AG08395 (cell line): ENCODE data around the gene RGL2.

Experiments
- DNase-seq: peaks from one replicate; pipeline ENCODE4 v3.0.0; 2012; ENCODE audit warnings: mixed read lengths, low spot score

Gene RGL2

DNA sequence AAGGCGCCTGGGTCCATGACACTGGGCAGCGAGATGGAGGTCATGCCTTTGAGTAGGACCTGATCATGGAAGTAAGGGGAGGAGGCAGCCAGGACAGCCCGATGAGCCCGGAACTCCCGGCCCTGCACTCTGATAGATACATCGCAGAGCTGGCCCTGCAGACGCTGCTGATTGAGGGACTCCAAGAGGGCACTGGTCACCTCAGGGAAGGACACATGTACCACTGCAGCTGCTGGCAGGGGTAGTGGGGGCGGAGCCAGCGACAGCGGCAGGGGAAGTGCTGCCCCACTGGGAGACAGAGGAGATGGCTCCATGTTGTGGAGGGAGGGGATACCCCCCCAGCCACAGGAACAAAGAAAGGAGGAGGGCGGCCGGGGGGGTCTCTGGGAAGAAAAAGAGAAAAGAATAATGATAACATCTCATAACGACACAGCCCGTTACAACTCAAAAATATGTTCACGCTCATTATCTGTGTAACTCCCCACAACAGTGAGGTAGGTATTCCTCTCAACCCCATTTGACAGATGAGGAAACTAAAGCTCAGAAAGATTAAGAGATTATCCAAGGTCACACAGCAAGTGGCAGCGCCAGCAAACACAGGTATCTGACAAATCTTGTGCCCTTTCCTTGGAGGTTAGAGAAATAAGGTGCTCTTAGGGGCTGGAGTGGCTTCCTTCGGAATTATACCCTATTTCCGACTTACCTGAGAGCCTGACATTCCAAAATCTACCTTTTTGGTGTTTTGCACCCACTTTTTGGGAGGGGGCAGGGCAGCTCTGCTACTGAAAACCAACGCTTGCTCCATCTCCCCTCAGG is 18.1 kb upstream of the RGL2 start:
- DNase-seq: no peak

DNA sequence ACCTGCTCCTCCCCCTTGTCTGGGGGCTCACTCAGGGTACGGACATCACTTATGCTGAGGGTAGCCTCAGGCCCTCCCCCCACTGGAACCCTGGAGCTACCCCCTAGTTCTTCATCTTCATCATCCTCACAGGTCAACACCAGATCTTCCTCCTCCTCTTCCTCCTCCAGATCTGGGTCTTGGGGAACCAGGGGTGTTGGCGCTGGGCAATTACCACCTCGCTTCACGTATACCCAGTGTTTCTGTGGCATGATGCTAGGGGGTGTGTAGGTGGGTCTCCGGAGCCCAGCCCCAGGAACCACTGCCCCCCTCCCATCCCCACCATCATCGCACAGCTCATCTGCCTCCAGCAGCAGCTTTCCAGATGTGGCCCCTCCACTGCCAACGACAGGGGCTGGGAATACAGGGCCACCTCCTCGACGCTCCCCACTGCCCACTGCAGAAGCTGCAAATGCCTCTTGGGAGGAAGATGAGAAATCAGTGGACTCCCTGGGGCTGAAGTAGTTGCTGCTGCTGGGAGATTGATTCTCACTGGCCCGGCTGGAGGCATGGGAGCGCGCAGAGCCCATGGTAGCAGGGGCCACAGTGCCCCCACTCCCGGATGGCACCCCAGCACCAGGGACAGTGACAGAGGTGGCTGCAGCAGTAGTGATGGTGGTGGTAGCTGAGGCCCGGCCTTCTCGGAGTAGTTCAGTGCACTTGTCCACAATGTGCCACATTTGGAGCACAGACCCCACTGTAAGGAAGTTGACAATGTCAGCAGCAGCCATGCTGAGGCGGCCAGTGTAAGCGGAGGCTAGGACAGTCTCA is 17.3 kb upstream of the RGL2 start:
- DNase-seq: no peak

DNA sequence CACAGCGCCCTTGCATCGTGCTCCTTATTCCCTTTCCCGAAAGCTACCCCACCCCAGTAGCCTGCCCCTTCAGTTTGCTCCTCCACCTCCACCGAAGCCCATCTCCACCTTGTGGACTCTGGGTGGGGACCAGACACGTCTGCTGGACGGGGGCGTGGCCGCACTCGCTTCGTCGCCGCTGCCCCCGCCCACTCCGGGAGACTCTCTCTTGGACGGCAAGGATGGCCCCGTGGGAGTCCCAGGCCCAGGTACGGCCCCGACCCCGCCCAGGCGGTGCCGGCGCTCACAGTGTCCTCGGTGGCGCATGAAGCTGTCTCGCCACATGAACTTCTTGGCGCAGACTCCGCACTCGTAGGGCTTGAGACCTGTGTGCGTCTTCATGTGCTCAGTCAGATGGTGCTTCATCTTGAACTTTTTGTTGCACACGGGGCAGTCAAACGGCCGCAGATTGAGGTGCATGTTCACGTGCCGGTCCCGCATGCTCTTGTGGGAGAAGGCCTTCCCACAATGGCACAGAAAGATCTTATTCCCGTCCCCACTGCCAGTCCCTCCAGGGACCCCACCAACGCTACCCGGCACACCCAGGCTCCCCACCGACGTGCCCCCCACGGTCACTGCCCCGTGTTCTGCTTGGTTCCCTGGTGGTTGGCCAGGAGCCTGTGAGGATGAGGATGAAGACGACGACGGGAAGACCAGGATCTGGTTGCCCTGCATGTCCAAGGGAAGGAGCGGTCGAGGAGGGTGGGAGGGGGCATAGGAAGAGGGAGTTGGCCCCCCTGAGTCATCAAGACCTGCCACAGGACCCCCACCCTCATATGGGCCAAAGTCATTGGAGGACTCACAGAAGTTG is 16.4 kb upstream of the RGL2 start:
- DNase-seq: no peak

DNA sequence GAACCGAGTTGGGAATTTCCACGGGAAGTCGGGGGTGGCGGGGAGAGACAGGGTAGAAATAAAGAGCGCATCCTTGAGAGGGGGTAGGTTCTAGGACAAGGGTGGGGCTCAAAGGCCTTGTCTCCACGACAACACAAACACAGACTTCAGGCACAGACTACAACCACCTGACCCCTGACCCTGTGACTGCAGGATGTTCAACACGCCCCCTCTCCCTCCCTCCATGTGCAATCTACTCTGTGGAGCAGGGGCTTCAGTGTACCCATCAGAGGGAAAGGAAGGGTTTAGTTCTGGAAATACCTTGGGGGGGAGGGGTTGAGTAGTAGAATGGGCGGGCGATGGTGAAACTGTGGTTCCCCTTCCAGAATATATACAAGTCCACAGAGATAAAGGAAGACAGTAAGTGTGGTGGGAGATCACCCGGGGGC is 15.8 kb upstream of the RGL2 start:
- DNase-seq: peak; percentile 62

DNA sequence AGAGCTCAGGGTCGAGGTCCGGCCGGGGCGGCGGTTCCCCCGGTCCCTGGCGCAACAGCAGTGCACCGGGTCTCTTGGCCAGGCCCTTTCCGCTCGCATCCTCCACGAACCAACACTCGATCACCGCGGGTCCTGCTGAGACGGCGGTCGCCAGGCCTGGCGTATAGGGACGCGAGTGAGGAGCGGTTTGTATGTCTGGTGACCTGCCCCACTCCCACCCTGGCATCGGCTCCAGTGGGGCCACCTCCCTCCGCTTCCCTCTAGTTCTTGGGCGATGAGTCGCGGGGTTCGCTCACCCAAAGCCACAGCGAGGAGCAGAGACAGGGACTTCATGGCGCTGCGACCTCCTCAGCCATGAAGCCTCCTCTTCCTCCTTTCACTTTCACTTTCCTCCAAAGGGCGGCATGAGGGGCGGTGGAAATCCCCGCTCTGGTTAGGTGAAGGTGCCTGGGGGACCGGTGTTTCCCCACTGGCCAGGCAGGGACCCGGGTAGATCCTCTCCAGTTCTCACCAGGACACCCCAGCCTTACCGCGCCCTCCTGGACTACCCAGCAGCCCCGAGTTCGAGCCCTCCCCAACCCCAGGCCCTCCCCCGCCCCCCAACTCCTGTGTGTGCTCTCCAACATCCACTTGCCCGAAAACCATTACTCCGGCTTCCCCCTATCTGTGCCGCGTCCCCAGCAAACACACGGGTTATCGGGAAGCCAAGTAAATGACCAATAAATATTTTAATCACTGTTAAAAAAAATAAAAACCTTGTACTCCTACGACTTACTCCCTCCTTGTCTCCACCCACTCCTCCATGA is 15.2 kb upstream of the RGL2 start, which contains the start of gene TAPBP:
Gene TAPBP (minus strand): TSS at position 370 of the 806 bp plus-strand sequence. CDS start 37 bp downstream, at position 333.
- peak; percentile 50 for DNase-seq

DNA sequence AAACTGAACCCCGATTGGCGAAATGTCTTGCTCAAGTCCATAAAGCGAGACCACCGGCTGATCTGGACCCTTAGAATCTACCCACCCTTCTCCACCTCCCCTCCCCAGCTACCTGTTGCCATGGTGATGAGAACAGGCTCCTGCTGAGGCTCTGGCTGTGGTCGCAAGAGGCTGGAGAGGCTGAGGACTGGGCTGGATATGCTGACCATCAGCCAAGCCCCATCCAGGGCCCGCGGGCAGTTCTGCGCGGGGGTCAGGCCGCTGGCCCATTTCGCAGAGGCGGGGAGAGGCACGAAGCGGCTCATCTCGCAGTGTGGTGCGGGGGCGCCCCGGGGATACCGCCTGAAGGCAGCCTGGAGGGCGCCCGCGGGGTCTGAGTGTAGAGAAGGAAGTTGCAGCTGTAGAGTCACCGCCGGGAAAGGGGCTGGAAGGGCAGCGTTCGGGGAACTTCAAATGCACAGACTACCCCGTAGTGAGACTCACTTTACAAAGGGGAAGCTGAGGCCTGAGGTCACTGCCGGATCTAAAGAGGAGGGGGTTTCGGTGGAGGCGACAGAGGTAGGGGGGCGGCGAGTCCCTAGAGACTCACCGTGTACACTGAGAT is 14.5 kb upstream of the RGL2 start:
- DNase-seq: peak; percentile 27

DNA sequence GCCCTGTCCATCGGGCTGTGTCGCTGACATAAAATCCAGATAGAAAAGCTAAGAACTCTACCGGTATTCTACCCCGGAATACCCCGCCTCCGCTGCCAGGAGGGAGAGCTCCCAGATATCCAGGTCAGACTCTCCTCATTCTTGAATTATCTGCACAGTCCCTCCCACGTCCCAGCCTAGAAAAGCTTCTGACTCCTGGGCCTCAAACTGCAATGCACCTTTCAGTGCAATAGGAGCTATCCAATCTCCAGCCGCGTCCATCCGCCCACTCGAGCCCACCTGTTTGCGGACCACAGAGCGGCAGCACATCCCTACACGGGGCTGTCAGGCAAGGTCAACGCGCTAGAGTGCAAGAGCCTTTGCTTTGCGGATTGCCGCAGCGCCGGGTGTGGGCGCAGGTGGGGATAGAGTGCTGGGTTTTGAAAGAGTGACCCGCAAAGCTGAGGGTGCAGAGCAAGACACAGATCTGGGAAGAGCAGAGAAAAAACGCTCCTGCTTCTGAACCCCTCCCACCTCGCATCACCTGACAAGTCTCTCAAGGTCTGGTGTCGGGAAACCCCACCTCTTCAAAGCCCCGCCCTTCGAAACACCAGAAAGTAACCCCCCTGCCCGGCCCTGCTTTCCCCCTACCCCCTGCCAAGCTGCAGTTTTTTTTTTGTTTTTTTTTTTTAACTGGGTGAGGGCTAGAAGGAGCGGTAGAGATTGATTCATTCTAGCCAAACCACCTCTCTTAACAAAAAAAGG is 13.8 kb upstream of the RGL2 start:
- DNase-seq: peak; percentile 50

DNA sequence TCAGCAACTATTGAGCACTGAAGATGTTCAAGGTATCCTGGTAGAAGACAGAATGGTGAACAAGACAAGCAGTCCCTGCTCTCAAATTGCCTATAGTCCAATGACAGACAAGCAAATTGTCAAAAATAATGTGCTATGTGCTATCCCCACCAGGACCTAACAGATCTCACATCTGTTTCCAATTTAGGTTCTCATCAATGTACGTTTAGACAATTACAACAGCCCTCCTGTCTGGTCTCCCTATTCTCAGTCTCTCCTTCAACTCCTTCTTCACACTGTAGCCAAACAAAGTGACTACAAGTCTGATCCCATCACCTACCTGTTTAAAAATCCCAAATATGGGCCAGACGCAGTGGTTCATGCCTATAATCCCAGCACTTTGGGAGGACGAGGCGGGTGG is 7.6 kb upstream of the RGL2 start:
- DNase-seq: no peak

DNA sequence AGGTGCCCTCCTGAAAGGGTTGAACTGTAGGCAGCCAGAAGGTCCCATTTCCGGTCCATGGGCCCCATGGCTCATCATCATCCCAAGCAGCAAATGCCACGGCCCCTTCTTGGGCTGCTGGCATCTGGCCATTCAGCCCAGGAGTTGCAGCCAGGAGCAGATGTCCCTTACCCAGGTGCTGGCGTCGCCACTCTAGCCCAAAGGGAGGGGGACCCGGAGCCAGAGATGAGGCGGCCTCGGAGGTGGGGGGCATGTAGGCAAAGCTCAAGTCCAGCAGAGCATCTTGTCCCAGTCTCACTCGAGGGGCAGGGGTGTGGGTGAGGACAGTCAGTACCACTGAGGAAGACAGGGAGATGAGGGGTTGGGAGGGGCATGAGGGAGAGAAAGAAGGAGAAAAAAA is 6.3 kb upstream of the RGL2 start:
- no peak for DNase-seq

DNA sequence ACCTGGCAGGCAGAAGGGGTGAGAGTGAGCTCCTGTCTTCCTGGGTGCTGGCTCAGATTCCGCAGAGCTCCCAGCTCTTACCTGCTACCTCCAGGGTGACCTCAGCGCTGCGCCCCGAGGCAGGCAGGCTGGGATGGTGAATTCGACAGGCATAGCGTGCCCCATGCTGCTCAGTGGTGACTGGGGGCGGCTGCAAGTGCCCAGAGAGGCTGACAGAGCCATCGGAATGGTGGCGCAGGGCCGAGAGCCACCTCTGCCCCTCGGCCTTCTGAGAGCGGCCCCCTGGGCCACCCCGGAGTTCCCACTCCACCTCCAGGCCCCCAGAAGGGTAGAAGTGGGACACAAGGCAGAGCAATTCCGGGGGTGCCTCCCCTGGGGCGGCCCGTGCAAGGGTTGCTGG is 5.5 kb upstream of the RGL2 start:
- DNase-seq: no peak

DNA sequence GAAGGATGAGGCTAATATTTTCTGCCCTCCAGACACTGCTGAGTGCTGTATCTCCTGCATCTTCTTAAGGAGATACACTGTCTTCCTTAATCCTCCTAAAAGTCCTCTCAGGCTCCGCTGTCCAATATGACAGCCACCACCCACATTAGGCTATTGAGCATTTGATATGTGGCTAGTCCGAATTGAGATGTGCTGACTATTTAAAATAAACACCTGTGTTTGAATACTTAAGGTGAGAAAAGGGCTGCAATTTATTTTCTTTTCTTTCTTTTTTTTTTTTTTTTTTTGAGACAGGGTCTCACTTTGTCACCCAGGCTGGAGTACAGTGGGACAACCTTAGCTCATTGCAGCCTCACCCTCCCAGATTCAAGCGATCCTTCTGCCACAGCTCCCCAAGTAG is 3.1 kb upstream of the RGL2 start:
- DNase-seq: no peak

DNA sequence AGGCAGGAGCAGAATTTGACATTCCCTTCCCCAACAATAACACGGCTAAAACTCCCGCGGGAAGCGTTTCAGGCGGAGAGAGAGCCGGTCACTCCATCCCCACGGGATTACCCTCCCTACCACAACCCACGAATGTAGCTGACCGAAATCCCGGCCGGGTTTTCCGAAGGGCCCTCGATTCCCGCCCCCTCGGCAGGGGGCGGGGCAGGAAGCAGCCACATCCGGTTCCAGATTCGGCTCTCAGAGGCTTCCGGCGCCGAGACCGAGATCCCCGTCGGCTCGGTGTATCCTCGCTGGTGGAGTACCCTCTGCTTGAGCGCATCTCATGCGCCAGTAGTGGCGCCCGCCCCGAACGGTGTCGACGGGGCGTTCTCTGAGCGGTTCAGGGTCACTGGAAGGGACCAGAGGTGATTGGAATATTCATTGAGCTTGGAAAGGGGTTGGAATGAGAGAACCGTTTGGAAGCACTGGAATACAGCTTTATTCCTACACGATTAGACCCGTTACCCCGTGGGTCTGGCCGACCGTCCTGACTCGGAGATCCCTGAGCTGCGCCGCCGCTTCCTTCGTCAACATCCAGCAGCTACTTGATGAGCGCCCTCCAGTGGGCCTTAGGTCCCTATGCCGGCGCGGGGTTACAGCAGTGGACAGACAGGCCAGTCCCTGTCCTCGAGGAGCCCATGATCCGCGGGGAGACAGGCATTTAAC is 649 bp upstream of the RGL2 start:
- DNase-seq: peak; percentile 90

DNA sequence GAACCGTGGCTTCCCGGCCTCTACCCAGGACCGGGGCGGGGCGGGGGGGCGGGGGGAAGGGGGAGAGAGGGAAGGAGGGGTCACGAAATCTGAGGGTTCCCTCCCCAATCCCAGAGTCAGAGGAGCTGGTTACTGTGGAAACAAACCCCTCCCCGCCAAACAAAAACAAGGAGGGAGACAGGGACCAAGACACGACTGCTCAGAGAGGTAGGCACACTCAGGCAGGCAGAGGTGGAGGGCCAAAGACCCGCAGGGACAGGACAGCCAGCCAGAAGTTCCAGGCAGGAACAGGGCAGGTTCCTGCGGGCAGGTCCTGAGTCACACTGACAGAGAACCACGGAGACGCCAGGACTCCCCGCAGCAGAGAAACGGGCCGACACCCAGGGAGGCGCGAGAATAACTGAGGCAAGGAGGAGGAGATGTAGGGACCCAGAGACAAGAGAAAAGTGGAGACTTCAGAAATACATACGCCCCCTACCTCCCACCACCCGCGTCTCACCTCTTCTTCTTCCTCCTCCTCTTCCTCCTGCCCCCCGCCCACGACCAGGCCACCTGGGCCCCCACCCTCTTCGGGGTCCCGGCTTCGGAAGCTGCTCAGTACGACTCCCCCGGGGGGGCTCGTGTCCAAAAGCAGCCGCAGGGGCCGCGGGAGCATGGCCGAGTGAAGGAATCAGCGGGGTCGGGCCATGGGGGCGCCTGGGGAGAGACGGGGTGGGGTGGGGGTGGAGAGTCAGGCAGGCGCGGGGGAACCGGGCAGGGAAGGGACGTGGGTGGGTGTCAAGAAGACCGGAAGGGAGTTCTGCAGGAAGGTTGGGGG is 578 bp downstream of the RGL2 start:
- peak; percentile 95 for DNase-seq

DNA sequence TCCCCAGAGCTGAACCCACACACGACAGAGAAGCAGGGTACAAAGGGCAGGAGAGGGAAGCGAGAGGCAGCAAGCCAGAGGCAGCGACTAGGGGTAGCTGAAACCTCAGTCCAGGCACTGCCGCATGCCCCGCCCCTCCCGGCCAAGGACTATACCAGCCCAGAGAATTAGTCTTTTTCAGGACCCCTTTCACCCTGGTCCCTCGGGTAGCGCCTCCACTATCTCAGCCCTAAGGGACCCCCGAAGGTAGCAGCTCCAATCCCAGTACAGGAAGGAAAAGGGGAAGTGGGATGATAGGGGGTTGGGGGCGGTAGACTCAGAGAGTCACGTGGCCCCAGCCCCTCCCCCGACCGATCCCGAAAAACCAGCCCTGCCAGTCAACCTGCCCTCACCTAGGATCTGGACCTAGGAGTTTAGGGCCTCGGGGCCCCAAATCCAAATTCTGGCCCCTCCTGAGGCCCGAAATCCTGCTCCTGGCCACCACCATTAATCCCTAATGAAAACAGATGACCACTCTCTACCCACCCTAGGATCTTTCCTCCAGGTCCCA is 1.3 kb downstream of the RGL2 start:
- DNase-seq: no peak

DNA sequence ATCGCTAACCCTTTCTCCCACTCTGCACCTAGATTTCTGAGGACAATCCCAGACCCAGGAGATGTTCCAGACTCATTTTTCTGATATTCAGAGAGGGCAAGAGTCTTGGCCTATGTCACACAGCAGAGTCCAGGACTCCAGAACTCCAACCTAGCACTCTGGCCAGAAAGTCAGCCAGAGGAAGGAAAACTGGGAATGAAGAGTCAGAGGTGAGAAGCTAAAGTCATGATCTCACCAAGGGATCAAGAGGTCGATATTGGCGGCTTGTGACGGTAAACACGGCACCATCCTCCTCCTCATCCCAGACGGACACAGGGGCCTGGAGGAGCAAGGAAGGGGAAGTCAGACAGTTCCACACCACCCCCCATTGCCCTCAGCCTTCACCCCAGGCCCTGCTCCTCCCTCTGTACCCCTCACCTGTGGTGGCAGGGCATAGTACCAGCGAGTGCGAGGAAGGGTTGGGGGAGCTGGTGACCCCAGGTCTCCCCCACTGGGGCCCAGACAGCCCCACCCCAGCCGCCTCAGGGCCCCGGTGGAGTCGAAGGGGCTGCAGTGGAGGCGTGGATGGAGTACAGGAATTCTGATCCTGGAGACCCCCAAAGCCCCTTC is 1.8 kb downstream of the RGL2 start:
- DNase-seq: no peak

DNA sequence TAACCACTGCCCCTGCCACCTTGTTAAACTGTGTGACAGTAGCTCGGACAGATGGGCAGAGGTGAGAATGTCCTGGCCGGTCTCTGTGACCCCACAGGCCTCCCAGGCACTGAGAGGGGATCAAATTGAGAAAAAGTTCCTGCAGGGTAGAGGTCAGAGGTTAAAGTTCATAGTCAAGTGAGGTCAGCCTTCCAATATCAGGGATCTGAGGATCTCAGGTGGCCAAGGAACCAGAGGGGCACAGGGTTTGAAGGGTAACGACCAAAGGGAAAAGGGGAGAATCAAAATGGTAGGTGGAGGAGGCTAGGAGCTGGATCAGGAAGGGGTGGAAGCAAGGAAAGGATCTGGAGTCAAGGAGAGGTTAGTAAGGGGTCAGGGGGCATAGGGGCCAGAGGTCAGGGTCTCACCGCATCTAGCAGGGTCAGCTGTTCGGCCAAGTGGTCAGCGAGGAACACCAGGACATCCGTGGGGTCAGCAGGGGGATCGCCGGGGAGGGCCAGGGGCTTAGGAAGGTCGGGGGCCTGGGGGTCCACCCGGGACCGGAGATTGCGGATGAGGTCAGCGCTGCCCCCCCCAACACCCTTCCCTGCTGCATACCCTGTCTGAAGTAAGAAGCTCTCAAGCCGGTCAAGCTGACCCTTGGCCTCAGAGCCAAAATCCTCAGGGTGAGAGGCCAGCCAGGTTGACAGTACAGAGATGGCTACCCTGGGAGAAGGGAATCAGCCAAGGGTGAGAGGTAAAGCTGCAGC is 2.9 kb downstream of the RGL2 start:
- DNase-seq: no peak

DNA sequence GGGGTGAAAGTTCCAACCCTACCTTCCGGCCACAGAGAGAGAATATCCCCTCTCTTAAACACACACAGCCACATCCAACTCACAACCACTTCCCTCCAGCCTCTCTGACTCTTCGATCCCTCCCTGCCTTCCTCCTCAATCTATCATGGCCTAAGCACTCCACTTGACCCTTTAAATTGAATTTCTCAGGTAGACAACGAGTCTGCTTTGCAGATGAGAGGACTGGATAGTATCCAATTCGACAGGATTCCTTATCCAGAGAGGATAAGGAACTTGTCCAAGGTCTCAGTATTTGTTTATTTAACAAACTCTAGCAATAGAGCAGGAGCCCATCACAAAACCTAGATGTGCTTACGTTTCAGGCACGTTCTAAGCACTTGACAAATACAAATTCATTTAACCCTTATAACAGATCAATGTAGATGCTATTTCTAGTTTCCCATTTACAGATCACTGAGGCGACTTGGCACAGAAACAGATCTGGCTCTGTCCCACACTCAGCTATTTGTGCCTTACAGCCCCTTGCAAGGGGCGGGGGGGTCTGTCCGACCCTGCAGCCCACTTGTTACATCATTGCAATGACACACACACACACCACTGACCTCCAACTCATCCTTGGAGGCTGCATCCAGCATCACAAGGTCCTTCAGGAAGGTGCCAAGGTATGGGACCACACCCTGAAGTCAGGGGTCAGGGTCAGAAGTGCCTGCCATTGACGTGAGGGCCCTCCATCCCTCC is 4.5 kb downstream of the RGL2 start:
- no peak for DNase-seq
